ENCODE data around the gene DPH7.
"Not testable (repeated sequence)": the region's sequence is repeated elsewhere in the genome, so short reads cannot be mapped to it uniquely, and the experiment has no call there.

DPH7 gene

GRCh38 chr9:137606734-137607138, 28.0 kb upstream of the DPH7 start:
- in situ Hi-C loops (cut with MboI; ENCODE audit: low sequenced_read_pairs) = no loop called here

DNA sequence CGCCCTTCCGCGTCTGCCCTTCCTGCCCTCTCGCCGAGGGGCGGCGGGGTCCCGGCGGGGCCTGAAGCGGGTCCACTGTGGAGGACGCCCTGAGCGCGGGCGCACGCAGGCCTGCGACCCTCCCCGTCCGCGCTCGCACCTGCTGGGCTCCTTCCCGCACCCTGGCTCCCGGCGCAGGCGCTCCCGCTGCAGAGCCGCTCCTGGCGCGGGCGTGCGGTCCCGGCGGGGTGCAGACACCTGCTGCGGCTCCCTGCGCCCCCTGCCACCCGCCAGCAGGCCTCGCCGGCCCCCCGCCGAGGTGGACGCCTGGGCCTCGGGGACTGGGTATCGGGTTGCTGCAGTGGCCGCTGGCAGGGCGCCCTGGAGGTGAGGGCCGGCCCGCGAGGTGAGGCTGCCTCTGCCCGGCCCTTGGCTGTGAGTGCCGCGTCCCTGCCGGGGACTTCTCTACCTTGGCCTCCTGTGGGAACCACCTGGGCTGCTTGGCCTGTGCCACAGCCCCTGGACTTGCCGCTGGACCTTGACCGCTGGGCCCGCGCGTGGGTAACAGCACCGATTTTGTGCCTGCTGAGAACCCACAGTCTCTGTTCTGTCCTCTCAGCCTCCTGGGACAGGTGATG, 27.4 kb upstream of the DPH7 start:
- in situ Hi-C loops (cut with MboI; ENCODE audit: low sequenced_read_pairs) = no loop called here

DNA sequence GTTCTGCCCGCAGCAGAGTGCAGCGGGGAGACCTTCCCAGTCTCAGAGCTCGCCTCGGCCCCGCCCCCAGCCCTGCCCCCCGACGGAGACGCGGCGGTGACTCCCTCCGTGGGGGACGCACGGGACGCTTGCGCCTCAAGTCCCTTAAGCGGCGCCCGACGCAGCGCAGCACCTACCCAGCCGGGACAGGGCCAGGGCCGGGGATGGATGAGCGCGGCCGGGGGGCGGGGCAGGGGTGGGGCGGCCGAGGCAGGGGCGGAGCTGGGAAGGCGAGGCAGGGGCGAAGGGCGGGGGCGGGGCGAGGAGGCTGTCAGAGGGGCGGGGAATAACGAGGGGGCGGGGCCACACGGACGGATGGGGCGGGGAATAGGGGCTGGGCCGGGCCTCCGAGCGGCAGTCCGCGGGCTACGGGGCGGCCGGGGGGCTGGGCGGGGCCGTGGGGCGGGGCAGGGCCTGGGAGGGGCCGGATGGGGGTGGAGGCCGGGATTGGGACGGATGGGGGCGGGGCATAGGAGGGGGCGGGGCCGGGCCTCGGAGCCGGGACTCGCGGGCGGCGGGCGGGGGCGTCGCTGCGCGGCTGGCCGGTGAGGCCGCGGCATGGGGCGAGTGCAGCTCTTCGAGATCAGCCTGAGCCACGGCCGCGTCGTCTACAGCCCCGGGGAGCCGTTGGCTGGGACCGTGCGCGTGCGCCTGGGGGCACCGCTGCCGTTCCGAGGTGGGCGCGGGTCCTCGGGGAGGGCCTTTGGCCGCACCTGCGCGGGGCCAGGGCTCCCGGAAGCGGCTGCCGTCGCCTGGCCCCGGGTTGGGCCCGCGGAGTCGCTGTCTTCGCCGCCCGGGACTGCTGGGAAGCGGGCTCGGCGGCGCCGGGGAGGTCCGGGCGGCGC, 26.6 kb upstream of the DPH7 start, which contains the start of gene ARRDC1:
Gene ARRDC1, plus strand, starts transcription at position 566 of the 884 bp plus-strand sequence. Its CDS starts 32 bp downstream, at position 598.
- in situ Hi-C loops (cut with MboI; ENCODE audit: low sequenced_read_pairs) = no loop called here

DNA sequence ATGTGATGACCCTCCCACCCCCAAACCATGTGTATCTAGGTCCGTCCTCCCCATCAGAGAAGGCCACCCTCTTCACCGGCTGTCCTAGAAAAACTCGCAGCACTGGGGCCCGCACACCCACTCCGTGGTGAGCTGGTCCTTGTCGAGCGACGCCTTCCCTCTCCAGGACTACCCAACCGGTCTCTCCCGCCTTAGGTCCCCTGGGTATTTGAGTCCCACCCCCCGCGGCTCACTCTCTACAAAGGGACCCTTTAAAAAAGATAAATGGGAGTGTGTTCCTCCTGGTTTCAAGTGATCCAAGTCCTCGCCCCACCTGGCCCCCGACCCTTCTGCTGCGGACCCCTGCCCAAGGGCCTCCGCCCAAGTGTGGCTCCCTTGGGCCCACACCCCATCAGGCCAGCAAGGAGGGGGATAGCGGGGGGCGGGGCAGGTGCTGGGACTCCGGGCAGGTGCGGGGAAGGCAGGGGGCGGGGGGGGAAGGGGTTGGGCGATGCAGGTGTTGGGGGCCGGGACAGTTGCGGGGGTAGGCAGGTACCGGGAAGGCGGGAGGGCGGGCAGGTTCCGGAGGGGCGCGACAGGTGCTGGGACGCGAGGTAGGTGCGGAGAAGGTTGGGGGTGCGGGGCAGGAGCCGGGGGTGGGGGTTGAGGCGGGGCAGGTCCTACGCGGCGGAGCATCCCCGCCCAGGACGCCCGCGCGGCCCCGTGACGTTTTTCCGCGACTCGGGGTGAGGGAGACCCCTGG, 25.8 kb upstream of the DPH7 start:
- in situ Hi-C loops (cut with MboI; ENCODE audit: low sequenced_read_pairs) = no loop called here

DNA sequence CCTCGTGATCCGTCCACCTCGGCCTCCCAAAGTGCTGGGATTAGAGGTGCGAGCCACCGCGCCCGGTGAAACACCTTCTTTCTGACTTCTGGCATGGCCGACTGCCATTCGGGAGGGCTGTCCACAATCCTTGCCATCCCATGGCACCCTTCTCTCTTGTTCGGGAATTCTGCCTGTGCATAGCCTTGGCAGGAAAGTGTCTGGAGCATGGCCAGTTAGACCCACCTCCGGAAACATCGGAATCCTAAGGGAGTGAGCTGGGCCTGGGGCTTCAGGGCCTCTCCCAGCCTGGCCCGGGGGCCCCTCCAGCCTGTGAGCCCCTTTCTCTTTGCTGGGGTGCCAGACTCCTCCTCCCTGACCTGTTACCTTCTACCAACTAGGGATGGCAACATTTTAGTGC, 25.2 kb upstream of the DPH7 start:
- in situ Hi-C loops (cut with MboI; ENCODE audit: low sequenced_read_pairs) = no loop called here

DNA sequence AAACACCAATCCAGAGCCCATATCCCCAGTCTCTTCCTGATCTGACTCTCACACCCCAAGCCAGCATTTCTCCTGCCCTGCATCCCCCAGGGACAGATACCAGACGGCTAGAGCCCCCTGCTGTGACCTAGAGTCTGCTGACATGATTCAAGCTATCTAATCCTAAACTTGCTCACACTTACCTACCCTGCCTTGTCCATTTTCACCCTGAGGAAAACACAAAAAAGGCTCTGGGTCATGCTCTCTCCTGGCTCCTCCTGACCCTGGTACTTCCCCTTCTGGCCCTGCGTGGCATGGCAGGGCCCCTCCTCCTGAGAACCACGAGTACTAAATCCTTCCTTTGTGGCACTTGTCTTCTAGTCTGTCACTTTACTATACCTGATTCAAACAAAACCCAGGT, 23.9 kb upstream of the DPH7 start:
- in situ Hi-C loops (cut with MboI; ENCODE audit: low sequenced_read_pairs) = no loop called here

DNA sequence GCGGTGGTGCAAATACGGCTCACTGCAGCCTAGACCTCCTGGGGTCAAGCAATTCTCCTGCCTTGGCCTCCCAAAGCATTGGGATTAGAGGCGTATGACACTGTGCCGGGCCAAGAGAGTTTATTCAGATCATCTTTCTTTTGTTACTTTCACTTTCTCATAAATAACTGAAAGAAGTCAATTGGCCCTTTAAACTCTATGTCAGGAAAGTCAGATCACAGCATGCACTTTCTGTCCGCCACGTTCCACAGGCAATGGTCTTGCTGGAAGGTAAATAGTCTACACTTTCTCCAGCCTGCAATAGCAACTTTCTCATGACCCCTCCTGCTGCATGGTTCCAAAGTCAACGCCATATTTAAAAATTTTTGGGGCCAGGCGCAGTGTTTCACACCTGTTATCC, 20.2 kb upstream of the DPH7 start:
- in situ Hi-C loops (cut with MboI; ENCODE audit: low sequenced_read_pairs) = no loop called here

DNA sequence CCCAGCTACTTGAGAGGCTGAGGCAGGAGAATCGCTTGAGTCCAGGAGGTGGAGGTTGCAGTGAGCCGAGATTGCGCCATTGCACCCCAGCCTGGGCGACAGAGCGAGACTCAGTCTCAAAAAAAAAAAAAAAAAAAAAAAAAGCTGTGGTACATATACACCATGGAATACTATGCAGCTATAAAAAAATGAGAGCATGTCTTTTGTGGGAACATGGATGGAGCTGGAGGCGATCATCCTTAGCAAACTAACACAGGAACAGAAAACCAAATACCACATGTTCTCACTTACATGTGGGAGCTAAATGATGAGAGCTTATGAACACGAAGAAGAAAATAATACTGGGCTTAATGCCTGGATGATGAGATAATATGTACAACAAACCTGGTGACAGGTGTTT, 17.9 kb upstream of the DPH7 start:
- in situ Hi-C loops (cut with MboI; ENCODE audit: low sequenced_read_pairs) = not testable (repeated sequence)

DNA sequence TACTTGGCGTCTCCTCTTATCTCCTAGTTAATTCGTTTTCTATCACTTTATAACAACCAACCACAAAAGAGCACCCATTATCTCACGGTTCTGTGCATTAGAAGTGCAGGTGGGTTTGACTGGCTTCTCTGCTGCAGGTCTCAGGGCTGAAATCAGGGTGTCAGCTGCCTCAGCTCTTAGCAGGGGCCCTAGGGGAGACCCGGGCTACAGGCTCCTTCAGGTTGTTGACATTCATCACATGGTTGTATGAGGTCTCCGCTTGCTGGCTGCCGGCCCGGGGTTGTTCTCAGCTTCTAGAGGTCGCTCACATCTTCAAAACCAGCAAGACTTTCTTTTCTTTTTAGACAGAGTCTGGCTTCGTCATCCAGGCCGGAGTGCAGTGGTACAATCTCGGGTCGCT, 14.5 kb upstream of the DPH7 start:
- in situ Hi-C loops (cut with MboI; ENCODE audit: low sequenced_read_pairs) = no loop called here

- in situ Hi-C loops (cut with MboI; ENCODE audit: low sequenced_read_pairs) = no loop called here
These were observed 14.0 kb upstream of the DPH7 start for GRCh38 chr9:137592767-137593166.

- in situ Hi-C loops (cut with MboI; ENCODE audit: low sequenced_read_pairs) = no loop called here
These were observed 12.0 kb upstream of the DPH7 start, which contains the start of gene ZMYND19 for GRCh38 chr9:137590469-137591383. Gene ZMYND19 (minus strand): TSS chr9:137590512. CDS start chr9:137590263, 249 bp downstream.

DNA sequence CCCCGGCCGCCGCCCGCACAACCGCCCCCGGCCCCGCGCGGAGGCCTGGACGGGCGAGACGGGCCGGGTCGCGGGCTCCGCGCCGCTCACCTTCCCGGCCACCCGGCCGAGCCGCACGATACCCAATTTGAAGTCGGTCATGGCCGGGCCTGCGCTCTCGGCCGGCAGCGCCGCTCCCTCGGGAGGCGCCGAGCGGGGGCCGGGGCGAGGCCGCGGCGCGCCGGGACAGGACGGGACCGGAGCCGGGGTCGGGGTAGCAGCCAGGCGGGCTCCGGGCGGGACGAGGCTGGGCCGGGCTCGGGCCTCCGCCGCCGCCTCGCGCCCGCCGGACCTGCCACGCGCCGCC, 11.4 kb upstream of the DPH7 start:
- in situ Hi-C loops (cut with MboI; ENCODE audit: low sequenced_read_pairs) = no loop called here

- in situ Hi-C loops (cut with MboI; ENCODE audit: low sequenced_read_pairs) = no loop called here
These were observed 10.9 kb upstream of the DPH7 start for GRCh38 chr9:137589441-137590122.

GRCh38 chr9:137588891-137589290, 10.2 kb upstream of the DPH7 start:
- in situ Hi-C loops (cut with MboI; ENCODE audit: low sequenced_read_pairs) = no loop called here

GRCh38 chr9:137588311-137588710, 9.6 kb upstream of the DPH7 start:
- in situ Hi-C loops (cut with MboI; ENCODE audit: low sequenced_read_pairs) = no loop called here

GRCh38 chr9:137586854-137587253, 8.1 kb upstream of the DPH7 start:
- in situ Hi-C loops (cut with MboI; ENCODE audit: low sequenced_read_pairs) = no loop called here

DNA sequence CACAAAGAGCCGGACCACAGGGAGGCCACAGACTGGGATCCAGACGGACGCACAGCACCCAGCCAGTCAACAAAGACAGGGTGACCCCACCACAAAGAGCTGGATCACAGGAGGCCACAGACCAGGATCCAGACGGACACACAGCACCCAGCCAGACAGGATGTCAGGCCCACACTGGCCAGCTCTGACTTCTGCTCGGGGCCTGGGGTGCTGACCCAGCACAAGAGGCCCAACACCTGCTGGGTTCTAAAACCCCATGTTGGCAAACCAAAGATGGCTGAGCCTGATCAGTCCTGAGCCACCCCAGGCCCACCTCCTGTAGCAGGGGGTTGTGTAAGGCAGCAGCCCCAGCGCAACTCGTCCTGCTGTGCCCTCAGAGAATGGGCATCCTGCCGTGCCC, 5.2 kb upstream of the DPH7 start:
- in situ Hi-C loops (cut with MboI; ENCODE audit: low sequenced_read_pairs) = no loop called here

DNA sequence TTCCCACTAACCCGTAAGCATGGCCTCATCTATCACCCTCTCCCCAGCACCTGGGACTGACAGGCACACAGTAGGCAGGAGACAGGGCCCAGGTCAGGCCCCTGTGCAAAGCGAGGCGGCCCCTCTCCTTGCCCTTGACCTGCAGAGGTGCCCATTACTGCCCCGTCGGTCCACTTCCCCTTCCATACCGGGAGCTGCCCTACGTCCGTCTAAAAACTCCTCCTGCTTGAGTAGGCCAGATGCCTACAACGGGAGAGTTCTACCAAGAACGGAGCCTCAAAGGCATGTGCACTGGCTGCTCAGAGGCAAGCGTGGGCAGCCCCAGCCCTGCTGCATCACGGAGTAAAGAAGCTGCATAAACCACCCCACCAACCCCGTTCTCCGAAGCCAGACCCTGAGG, 4.6 kb upstream of the DPH7 start:
- in situ Hi-C loops (cut with MboI; ENCODE audit: low sequenced_read_pairs) = no loop called here

DNA sequence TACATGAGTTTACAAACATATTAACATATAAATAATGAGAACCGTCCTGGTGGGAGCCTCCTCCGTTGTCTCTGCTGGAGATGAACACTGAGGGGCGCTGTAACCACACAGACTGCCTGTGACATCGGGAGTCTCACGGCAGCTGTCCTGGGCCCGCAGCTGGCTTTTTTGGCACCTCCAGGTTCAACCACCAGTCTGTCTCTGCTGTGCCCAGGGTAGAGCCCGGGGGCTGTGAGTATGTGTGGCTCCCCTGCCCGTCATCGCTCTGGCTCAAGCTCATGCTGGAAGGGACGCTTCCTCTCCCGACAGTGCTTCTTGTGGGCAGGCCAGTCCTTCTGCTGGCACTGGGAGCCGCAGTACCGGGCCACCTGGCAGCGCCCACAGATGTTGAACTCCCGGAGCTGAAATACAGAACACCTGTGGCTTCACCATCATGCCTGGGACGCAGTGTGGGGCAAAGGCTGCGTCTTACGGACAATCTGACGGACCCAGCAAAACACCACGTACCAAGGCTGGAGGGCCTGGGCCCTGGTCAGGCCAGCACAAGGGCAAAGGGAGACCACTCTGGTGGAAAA, 3.6 kb upstream of the DPH7 start:
- in situ Hi-C loops (cut with MboI; ENCODE audit: low sequenced_read_pairs) = no loop called here

Data from HL-60/S4 treated with phorbol 12-myristate 13-acetate at 8.2 ng/mL for 4 days and 3 days (cell line).